HUES6 (cell line): Measurements from ENCODE around the gene C12orf42.

ENCODE experiments used
- H3K27ac ChIP-seq: 2 replicates; pipeline ENCODE4 v1.7.0; 2013; ENCODE audit warnings: low read depth, mild to moderate bottlenecking, low read length, inconsistent platforms
- H3K27me3 ChIP-seq: 2 replicates; pipeline ENCODE4 v1.6.1; 2013; ENCODE audit warnings: low read length; ENCODE audit not compliant: control insufficient read depth, insufficient read depth
- H3K36me3 ChIP-seq: 2 replicates; pipeline ENCODE4 v1.6.1; 2013; ENCODE audit warnings: low read length; ENCODE audit not compliant: control insufficient read depth, insufficient read depth
- H3K4me1 ChIP-seq: 2 replicates; pipeline ENCODE4 v1.6.1; 2013; ENCODE audit warnings: low read length; ENCODE audit not compliant: control insufficient read depth, insufficient read depth
- H3K4me3 ChIP-seq: 2 replicates; pipeline ENCODE4 v1.5.1; 2013; ENCODE audit warnings: low read depth, low read length
- H3K9ac ChIP-seq: one replicate; pipeline ENCODE4 v1.6.1; 2013; ENCODE audit warnings: mild to moderate bottlenecking, low read length
- H3K9me3 ChIP-seq: 2 replicates; pipeline ENCODE4 v1.6.1; 2013; ENCODE audit warnings: low read depth, low read length; ENCODE audit not compliant: control insufficient read depth, insufficient read depth

The C12orf42 gene

DNA sequence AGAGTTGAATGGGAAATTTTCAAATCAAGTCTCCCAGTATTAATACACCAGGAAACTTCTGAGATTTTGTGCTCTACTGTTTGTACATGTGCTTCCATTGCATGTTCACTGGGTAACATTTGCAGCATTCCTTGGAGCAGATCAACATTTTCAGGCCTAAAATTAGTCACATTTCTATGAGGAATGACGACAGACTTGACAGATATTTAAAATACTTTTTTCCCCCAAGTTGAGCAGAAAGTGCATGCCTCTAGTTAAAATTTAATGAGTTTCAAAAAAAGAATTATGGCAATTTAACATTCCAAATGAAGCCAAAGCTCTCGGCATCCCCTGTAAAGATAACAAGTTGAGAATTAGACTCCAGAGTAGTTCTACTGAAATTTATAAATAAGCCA, 72.3 kb downstream of the C12orf42 start:
- Histone ChIP-seq H3K9ac (no peak overlapping the region), H3K27me3 (no peaks in the 10 kb centered on the region), H3K9me3 (0 out of 2 replicates have a peak, but pooled peaks cover 6% of the 10 kb centered on the region), H3K4me3 (no peak overlapping the region), H3K4me1 (0 out of 2 replicates have a peak, but pooled peaks cover 9% of the 10 kb centered on the region), H3K27ac (no peak overlapping the region), H3K36me3 (no peaks in the 10 kb centered on the region)

DNA sequence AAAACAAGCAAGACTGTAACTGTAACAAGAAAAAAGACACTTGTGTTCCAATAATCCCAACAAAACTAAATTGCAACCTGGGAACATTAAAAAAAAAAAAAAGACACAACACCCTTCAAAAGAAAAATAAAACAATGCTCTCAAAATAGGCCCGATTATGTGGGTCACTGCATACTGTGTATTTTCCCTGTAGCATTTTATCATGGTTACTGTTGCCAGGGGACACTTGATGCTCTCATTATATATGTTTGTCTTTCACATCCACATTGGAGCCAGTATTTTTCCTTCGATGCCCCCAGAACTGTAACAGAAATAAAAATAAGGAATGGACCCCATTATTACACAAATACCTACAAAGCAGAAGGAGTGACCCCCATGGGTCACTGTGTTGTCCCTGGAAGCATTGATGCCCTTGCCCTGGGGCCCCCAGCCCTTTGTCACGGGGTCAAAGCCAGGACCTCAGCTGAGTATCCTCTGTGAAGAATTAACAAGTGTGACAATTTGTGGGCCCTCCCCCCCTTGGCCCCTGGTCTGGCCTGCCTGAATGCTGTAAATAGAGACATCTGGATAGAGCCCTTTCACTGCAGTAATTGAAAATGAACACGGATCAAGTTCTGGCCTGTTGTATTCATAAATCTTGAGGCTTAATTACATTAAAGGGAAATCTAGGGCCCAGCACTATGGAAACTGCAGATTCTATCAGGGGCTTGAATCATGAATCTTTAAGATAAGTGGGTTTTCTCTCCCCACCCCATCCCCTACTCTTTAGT, 72.8 kb downstream of the C12orf42 start:
- Histone ChIP-seq H3K27me3 (no peaks in the 10 kb centered on the region), H3K9me3 (0 out of 2 replicates have a peak, but pooled peaks cover 6% of the 10 kb centered on the region), H3K4me1 (0 out of 2 replicates have a peak, but pooled peaks cover 9% of the 10 kb centered on the region), H3K27ac (no peak overlapping the region), H3K36me3 (no peaks in the 10 kb centered on the region), H3K9ac (no peak overlapping the region), H3K4me3 (no peak overlapping the region)

DNA sequence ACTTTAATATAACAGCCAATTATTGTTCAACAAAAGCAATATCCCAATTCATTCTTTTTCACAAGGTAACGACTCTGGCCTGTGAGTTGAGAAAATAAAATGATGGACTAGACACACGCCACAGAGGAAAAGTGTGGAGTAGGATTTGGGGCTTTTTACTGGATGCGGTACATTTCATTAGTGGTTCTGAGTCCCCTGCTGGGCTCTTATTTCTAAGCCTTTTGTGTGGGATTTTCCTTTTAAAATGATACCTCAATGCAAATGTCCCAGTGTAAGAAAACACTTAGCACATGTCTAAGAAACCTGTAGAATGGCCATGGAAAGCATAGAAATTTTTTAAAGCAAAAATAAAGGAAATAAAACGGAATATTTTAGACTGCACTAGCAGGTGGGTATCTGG, 73.4 kb downstream of the C12orf42 start:
- Histone ChIP-seq H3K27me3 (no peaks in the 10 kb centered on the region), H3K36me3 (no peaks in the 10 kb centered on the region), H3K9ac (no peak overlapping the region), H3K4me1 (0 out of 2 replicates have a peak, but pooled peaks cover 9% of the 10 kb centered on the region), H3K9me3 (0 out of 2 replicates have a peak, but pooled peaks cover 6% of the 10 kb centered on the region), H3K27ac (no peak overlapping the region; the same call in 1 of the 2 replicates), H3K4me3 (no peak overlapping the region)

DNA sequence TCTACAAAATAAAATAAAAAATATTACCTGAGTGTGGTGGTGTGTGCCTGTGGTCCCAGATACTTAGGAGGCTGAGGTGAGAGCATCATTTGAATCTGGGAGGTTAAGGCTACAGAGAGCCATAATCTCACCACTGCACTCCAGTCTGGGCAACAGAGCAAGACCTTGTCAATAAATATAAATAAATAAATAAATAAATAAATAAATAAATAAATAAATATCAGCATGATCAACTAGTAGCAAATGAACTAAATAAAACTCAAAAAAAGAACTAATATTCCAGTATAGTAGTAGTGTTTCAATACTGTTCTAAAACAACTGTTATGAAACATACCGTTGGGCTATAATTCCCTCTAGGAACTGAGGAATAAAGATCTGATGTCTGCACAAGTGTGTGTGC, 74.4 kb downstream of the C12orf42 start:
- Histone ChIP-seq H3K4me1 (0 out of 2 replicates have a peak, but pooled peaks cover 9% of the 10 kb centered on the region), H3K9ac (no peak overlapping the region), H3K27me3 (no peaks in the 10 kb centered on the region), H3K36me3 (no peaks in the 10 kb centered on the region), H3K4me3 (no peak overlapping the region), H3K9me3 (0 out of 2 replicates have a peak, but pooled peaks cover 6% of the 10 kb centered on the region), H3K27ac (no peak overlapping the region)

DNA sequence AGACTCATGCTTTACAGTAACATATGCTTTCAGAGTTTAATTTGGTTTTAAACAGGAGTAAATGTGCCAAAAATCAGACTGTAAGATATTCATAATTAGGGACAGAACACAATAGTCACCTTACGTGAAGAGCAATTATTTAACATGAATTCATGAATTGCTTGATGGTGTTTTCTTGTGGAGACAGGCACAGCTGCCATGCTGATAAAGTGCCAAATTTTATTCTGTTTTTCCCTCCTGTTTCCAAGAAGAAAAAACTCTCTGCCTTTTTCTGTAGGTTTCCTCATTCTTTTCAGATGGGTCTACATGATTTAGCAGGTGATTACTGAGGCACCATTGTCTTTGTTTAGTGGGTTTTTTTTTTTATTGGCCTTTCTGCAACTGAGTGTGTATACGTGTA, 80.1 kb downstream of the C12orf42 start:
- Histone ChIP-seq H3K9ac (no peak overlapping the region), H3K4me1 (no peaks in the 10 kb centered on the region), H3K4me3 (no peak overlapping the region), H3K27me3 (no peaks in the 10 kb centered on the region), H3K9me3 (no peaks in the 10 kb centered on the region), H3K27ac (no peak overlapping the region), H3K36me3 (no peaks in the 10 kb centered on the region)

DNA sequence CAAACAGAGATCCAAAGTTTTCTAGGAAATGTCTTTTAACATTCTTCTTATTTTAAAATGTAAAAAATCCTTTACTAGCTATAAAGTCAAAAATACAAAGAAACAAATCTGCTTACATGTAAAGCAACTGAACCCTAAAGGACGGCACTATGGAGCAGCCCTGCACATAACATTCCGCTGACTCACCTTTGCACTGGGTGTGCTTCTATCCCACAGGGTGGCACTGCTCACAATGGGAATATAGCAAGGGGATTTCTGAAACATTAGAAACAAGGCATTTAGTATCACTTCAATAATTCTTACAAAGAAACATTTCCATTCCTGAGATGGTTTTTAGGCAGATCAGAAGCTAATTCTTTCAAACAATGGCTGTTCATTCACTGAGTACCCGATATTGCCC, 94.3 kb downstream of the C12orf42 start:
- Histone ChIP-seq H3K4me1 (peaks cover 20% of the 10 kb centered on the region), H3K27me3 (no peaks in the 10 kb centered on the region)

DNA sequence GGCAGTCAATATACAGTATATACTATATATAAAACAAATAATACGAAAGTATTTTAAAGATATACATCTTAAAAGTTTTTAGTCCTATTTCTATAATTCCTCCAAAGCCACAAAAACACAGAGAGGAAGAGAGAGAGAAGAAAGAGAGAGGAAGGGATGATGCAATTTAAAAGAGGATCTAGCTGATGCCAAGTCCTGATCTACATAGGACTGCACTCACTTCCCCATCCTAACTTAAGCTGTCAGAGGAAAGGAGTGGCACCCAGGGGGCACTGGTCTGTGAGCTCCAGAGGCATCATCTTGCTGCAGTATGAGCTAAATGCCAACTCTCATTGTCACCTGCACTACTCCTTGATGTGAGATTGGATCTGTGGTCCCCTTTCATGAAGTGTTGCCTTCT, 95.8 kb downstream of the C12orf42 start:
- Histone ChIP-seq H3K4me1 (peaks cover 19% of the 10 kb centered on the region), H3K9me3 (no peaks in the 10 kb centered on the region), H3K36me3 (no peaks in the 10 kb centered on the region), H3K4me3 (no peak overlapping the region), H3K27ac (no peak overlapping the region), H3K27me3 (no peaks in the 10 kb centered on the region), H3K9ac (no peak overlapping the region)

More for the DNA sequence above, 94.3 kb downstream of the C12orf42 start:
- Histone ChIP-seq H3K9ac (no peak overlapping the region), H3K4me3 (no peak overlapping the region), H3K36me3 (no peaks in the 10 kb centered on the region), H3K27ac (no peak overlapping the region), H3K9me3 (no peaks in the 10 kb centered on the region)

DNA sequence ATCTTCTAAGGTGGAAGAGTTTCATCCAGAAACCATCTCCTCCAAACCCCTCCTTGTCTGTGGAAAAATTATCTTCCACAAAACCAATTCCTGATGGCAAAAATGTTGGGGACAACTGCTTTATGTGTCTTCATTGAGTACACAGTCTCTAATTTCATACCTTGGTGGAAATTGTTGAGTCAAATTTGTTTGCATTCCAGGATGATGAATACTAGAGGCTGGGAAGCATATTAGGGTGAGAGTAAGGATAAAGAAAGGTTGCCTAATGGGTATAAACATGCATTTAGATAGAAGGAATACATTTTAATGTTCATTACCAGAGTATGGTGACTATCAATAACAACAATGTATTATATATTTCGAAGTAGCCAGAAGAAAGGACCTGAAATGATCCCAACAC, 98.2 kb downstream of the C12orf42 start:
- Histone ChIP-seq H3K4me1 (peaks cover 16% of the 10 kb centered on the region), H3K9me3 (no peaks in the 10 kb centered on the region), H3K27me3 (no peaks in the 10 kb centered on the region), H3K9ac (no peak overlapping the region), H3K4me3 (no peak overlapping the region), H3K36me3 (no peaks in the 10 kb centered on the region), H3K27ac (no peak overlapping the region)

DNA sequence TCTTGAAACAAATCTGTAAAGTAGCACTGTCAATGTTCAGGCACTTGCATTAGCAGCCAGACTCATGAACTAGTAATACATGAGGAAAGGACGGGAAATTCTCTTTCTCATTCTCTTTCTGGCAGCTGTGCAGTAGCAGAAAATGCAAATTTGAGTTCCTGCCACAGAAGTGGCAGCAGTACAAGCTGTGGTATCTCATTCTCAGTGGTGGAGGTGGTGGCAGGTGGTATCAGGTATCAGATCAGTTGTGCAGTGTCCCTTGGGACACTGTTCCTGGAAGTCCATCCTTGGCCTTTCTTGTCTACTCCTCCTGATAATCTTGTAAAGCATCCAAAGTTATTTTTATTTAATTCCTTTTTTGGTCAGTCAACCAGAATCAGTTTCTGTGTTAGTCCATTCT, 103.0 kb downstream of the C12orf42 start:
- Histone ChIP-seq H3K4me3 (no peak overlapping the region), H3K4me1 (no peaks in the 10 kb centered on the region), H3K36me3 (no peaks in the 10 kb centered on the region), H3K9me3 (no peaks in the 10 kb centered on the region), H3K27ac (no peak overlapping the region), H3K27me3 (no peaks in the 10 kb centered on the region), H3K9ac (no peak overlapping the region)

DNA sequence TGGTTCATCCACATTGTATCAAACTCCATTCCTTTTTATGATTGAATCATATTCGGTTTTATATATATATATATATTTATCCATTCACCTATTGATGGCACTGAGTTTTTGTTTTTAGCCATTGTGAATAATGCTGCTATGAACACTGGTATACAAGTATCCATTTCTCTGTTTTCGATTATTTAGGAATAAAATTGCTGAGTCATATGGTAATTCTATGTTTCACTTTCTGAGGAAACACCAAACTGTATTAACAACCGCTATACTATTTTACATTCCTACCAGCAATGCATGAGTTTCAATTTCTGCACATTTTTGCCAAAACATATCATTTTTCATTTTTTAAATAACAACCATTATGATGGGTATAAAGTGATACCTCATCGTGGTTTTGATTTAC, 104.7 kb downstream of the C12orf42 start:
- H3K27me3 ChIP-seq, result no peaks in the 10 kb centered on the region
- H3K4me3 ChIP-seq, result no peak overlapping the region
- no peaks in the 10 kb centered on the region for H3K36me3 ChIP-seq
- H3K9me3 ChIP-seq, result no peaks in the 10 kb centered on the region
- no peak overlapping the region for H3K27ac ChIP-seq
- no peak overlapping the region for H3K9ac ChIP-seq
- H3K4me1 ChIP-seq, result no peaks in the 10 kb centered on the region

DNA sequence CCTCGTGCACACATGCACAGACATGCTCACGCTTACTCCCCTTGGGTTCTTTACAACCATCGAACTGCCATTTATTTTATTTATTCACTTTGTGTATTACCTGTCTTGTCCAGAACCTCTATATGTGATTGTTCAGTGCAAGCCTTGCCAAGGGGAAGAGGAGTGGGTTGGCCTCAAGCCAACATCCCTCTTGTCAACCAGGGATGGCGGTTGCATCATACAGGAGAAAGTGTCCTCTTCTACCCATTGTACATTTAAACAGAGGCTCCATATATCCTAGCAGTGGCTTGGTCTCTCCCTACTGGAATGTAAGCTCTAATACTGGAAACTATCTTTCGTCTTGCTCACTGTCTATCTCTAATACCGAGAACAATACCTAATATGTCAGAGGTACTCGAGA, 108.4 kb downstream of the C12orf42 start:
- H3K4me3 ChIP-seq, result no peak overlapping the region
- H3K27ac ChIP-seq, result no peak overlapping the region
- no peaks in the 10 kb centered on the region for H3K9me3 ChIP-seq
- H3K4me1 ChIP-seq, result no peaks in the 10 kb centered on the region
- H3K27me3 ChIP-seq, result no peaks in the 10 kb centered on the region
- no peaks in the 10 kb centered on the region for H3K36me3 ChIP-seq
- H3K9ac ChIP-seq, result no peak overlapping the region
